Measurements from ENCODE around the gene PMEL. TPM values are rescaled to one million over a fixed set of nuclear protein-coding genes. Genes with fewer than 3 reads are reported as not detected.
A peak's percentile ranks its signal among the peaks of the same experiment; 100 is the strongest.
"Not testable (repeated sequence)": the region's sequence is repeated elsewhere in the genome, so short reads cannot be mapped to it uniquely, and the experiment has no call there.

Gene PMEL
- total RNA-seq, 1 experiment from 2014 or later = 10,765 TPM

DNA sequence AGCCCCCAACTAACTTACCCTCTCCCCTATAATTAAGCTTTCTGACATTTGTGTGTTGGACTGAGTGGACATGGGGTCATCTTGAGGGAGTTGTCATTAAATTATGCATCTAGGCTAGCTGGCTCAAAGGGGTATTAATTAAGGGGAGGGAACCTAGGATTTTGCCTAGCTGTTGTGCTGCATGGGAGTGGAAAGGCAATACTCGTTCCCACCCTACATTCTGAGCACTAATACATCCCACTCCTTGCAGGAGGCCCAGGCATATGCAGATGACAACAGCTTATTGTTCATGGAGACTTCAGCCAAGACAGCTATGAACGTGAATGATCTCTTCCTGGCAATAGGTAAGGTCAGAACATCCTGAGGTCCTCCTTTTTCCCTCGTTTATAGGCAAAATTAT is 25.3 kb upstream of the PMEL start:
- DNase-seq (ENCODE audit: low read depth, low spot score) = no peak
- in situ Hi-C loops (cut with HindIII; ENCODE audit: low pct_unique_long_range_greater_than_20kb, low sequenced_read_pairs) = no loop called here

DNA sequence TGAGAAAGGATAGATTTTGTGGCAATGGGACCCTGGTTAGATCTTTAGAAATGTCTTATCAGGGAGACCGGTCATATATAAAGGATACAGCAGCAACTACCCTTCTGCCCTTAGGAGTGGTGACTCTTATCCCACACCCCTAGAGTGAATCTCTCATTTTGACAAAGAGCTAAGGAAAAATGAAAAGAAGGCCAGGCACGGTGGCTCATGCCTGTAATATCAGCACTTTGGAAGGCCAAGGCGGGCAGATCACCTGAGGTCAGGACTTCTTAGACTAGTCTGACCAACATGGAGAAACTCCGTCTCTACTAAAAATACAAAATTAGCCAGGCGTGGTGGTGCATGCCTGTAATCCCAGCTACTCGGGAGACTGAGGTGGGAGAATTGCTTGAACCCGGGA is 20.1 kb upstream of the PMEL start:
- DNase-seq (ENCODE audit: low read depth, low spot score); in situ Hi-C loops (cut with HindIII; ENCODE audit: low pct_unique_long_range_greater_than_20kb, low sequenced_read_pairs): not testable (repeated sequence)

DNA sequence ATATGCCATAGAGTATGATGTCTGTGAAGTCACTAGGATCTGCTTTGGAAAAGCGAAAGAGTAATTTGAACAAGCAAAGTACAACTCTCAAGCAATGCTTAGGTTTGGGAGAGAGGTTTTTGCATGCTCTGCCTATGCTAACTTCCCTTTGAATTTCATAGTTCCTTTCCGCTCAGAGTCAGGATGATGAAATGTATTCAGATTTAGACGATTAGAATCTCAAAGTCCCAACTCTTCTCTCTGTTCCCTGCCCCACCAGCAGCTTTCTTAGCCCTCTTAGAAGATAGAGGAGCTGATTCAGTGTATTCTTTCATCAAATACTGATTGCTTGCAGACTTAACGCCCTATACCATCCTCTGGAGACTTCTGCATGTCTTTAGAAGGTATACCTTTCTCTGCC is 19.5 kb upstream of the PMEL start:
- in situ Hi-C loops (cut with HindIII; ENCODE audit: low pct_unique_long_range_greater_than_20kb, low sequenced_read_pairs) = no loop called here
- DNase-seq (ENCODE audit: low read depth, low spot score) = no peak

DNA sequence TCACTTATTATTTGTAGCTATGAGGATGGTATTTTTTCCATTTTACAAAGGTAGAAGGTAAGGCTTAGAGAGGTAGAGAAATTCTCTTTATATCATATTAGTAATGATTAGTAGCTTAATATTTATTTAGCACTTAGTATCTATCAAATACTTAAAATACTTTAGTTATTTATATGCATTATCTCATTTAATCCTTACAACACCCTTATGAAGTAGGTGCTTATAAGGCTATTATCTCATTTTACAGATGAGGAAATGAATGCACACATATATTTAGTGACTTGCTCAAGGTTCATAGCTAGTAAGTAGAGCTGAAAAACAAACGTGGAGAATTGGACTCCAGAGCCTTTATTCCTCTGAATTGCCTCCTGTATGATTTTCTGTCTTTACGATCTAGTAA is 19.0 kb upstream of the PMEL start:
- in situ Hi-C loops (cut with HindIII; ENCODE audit: low pct_unique_long_range_greater_than_20kb, low sequenced_read_pairs) = no loop called here
- DNase-seq (ENCODE audit: low read depth, low spot score) = no peak

DNA sequence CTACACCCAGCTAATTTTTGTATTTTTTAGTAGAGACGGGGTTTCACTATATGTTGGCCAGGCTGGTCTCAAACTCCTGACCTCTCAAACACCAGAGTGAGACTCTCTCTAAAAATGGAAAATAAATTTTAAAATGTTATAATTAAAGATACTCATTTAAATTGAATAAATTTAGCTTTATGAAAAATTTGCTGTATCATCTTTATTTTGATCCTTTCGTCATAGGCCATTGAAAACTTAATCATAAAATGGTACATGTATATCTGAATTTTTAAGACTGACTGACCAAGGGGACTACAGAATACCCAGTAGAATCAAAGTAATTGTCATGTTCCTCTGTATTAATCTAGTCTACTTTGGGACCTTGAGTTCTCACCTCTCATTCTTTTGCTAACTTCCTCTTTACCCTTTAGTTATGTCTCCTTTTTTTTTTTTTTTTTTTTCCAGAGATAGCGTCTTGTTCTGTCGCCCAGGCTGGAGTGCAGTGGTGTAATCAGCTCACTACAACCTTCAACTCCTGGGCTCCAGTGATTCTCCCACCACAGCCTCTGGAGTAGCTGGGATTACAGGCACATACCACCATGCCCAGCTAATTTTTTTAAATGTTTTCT is 17.5 kb upstream of the PMEL start:
- in situ Hi-C loops (cut with HindIII; ENCODE audit: low pct_unique_long_range_greater_than_20kb, low sequenced_read_pairs) = no loop called here
- DNase-seq (ENCODE audit: low read depth, low spot score) = no peak

DNA sequence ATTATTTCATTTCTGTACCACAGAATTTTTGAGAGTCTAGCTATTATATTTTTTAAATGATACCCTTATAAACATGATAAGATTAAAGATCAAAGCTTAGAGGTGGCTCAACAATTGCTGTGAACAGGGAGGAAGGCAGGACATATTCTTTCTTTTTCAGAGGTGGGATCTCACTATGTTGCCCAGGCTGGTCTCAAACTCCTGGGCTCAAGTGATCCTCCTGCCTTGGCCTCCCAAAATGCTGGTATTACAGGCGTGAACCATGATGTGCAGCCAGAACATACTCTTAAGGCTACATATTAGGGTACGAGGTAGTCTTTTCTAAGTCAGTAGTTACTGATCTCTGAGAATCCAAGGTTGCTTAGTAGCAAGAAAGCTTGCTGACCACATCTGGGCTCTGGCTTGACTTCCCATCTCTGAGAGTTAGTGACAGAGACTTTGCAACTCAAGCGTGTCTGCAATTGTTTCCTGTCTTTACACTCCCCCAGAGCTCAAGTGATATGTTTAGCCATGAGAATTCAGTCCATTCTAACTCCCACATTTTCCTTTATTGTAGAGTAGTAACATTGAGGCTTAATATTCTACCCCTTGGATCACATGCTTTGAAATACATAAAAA is 16.6 kb upstream of the PMEL start:
- in situ Hi-C loops (cut with HindIII; ENCODE audit: low pct_unique_long_range_greater_than_20kb, low sequenced_read_pairs) = no loop called here
- DNase-seq (ENCODE audit: low read depth, low spot score) = no peak

DNA sequence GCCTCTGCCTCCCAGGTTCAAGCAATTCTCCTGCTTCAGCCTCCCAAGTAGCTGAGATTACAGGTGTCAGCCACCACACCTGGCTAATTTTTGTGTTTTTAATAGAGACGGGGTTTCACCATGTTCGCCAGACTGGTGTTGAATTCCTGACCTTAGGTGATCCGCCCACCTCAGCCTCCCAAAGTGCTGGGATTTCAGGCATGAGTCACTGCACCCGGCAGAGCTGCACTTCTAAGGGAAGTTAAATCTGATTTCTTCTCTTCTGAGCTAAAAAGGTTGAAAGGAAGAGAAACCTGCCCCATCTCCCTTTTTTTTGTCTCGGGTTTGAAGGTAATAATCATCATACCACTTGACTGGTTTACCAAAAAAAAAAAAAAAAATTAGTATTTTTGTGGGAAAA is 16.0 kb upstream of the PMEL start:
- DNase-seq (ENCODE audit: low read depth, low spot score); in situ Hi-C loops (cut with HindIII; ENCODE audit: low pct_unique_long_range_greater_than_20kb, low sequenced_read_pairs): not testable (repeated sequence)

- in situ Hi-C loops (cut with HindIII; ENCODE audit: low pct_unique_long_range_greater_than_20kb, low sequenced_read_pairs) = no loop called here
These were observed 13.2 kb upstream of the PMEL start for GRCh38 chr12:55979069-55979468.

GRCh38 chr12:55978393-55978792 is 12.6 kb upstream of the PMEL start:
- in situ Hi-C loops (cut with HindIII; ENCODE audit: low pct_unique_long_range_greater_than_20kb, low sequenced_read_pairs) = no loop called here

More at GRCh38 chr12:55979069-55979468, 13.2 kb upstream of the PMEL start:
- DNase-seq (ENCODE audit: low read depth, low spot score) = no peak

GRCh38 chr12:55974308-55974730 is 8.5 kb upstream of the PMEL start:
- DNase-seq (ENCODE audit: low read depth, low spot score) = peak; percentile 55
- in situ Hi-C loops (cut with HindIII; ENCODE audit: low pct_unique_long_range_greater_than_20kb, low sequenced_read_pairs) = no loop called here

More at GRCh38 chr12:55978393-55978792, 12.6 kb upstream of the PMEL start:
- no peak for DNase-seq (ENCODE audit: low read depth, low spot score)

DNA sequence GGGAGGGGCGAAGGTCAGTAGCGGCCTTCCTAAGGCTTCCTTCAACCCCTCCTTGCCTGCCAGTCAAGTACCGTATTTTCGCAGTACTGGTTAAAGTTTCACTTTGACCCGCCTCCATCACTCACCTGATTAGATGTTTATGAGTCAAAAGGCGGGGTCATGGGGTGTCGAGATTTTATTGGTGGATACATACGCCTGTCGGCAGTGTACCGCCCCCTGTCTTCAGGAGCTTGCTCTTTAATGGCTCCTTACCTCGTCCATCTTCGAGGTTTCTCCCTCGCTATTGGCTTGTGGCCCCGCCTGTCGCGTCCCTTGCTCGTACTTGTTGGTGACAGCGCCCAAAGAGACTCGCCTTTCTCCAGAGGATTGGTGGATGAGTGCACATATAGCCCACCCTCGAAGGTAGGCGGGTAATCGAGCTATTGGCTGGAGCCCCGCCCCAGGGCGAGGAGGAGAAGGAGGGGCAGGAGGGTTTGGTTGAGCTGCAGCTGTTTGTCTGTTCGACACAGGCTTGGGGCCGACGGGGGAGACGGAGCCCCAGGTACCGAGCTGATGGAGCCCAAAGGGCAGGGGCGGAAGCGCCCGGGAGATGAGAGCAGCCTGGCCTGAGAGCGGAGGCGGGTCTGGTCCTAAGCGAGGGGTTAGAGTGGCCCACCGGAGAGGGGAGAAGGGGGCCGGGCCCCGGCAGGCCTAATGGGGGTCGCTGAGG is 7.9 kb upstream of the PMEL start, which contains the start of gene RAB5B:
Gene RAB5B (plus strand): TSS at position 480 of the 709 bp plus-strand sequence. CDS start 12,883 bp downstream, outside the sequence.
- in situ Hi-C loops (cut with HindIII; ENCODE audit: low pct_unique_long_range_greater_than_20kb, low sequenced_read_pairs) = no loop called here
- peak; percentile 100 for DNase-seq (ENCODE audit: low read depth, low spot score)

GRCh38 chr12:55972911-55973598 is 7.2 kb upstream of the PMEL start:
- peak; percentile 53 for DNase-seq (ENCODE audit: low read depth, low spot score)
- in situ Hi-C loops (cut with HindIII; ENCODE audit: low pct_unique_long_range_greater_than_20kb, low sequenced_read_pairs) = no loop called here

DNA sequence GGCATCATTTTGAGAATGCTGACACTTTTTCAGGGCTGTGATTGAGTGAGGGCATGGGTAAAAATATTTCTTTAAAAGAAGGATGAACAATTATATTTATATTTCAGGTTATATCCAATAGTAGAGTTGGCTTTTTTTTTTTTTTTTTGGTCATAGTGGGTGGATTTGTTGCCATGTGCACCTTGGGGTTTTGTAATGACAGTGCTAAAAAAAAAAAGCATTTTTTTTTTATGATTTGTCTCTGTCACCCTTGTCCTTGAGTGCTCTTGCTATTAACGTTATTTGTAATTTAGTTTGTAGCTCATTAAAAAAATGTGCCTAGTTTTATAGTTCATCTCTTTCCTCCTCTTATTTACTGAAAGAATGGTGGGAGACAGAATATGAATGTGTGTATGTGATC is 6.6 kb upstream of the PMEL start:
- no peak for DNase-seq (ENCODE audit: low read depth, low spot score)
- in situ Hi-C loops (cut with HindIII; ENCODE audit: low pct_unique_long_range_greater_than_20kb, low sequenced_read_pairs) = no loop called here

DNA sequence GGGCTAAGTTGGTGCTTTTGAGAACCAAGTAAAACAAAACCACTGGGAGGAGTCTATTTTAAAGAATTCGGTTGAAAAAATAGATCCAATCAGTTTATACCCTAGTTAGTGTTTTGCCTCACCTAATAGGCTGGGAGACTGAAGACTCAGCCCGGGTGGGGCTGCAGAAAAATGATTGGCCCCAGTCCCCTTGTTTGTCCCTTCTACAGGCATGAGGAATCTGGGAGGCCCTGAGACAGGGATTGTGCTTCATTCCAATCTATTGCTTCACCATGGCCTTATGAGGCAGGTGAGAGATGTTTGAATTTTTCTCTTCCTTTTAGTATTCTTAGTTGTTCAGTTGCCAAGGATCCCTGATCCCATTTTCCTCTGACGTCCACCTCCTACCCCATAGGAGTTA is 6.2 kb upstream of the PMEL start:
- DNase-seq (ENCODE audit: low read depth, low spot score) = peak; percentile 89
- in situ Hi-C loops (cut with HindIII; ENCODE audit: low pct_unique_long_range_greater_than_20kb, low sequenced_read_pairs) = no loop called here

DNA sequence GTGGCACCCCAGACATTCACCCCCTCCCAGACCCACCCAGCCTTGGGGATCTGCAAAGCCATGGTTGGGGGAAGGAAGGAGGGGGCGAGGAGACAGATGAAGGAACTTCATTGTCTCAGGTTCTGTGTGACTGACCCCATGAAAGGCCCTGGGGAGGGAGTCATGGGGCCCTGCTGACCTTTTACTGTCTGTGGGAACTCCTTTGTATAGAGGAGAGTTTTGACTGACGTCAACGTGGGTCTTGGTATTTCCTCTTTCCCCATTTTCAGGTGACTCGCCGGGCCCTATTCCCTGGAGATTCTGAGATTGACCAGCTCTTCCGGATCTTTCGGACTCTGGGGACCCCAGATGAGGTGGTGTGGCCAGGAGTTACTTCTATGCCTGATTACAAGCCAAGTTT is 4.9 kb upstream of the PMEL start:
- peak; percentile 100 for DNase-seq (ENCODE audit: low read depth, low spot score)
- in situ Hi-C loops (cut with HindIII; ENCODE audit: low pct_unique_long_range_greater_than_20kb, low sequenced_read_pairs) = no loop called here

- in situ Hi-C loops (cut with HindIII; ENCODE audit: low pct_unique_long_range_greater_than_20kb, low sequenced_read_pairs) = no loop called here
- peak; percentile 62 for DNase-seq (ENCODE audit: low read depth, low spot score)
These were observed 3.5 kb upstream of the PMEL start for GRCh38 chr12:55969356-55969755.

- peak; percentile 95 for DNase-seq (ENCODE audit: low read depth, low spot score)
- in situ Hi-C loops (cut with HindIII; ENCODE audit: low pct_unique_long_range_greater_than_20kb, low sequenced_read_pairs) = no loop called here
These were observed 803 bp upstream of the PMEL start, which contains the start of gene CDK2 for GRCh38 chr12:55966408-55967281. Gene CDK2, plus strand, starts transcription at chr12:55966830. Its CDS starts 179 bp downstream, at chr12:55967009.

Measured in SK-MEL-5 (cell line).